HG03342 (cell line): ENCODE measurements around the gene CLIP2.
"Not testable (repeated sequence)": the region's sequence is repeated elsewhere in the genome, so short reads cannot be mapped to it uniquely, and the experiment has no call there.

Experiments
- ATAC-seq: cut with Tn5 transposase; IDR thresholded peaks from one replicate; pipeline ENCODE4 v1.9.1; 2021; ENCODE audit warnings: mild to moderate bottlenecking, moderate library complexity; ENCODE audit not compliant: unreplicated experiment

Gene CLIP2

GRCh38 chr7:74289018-74289658 is at the start of gene CLIP2:
CLIP2 (plus strand) TSS chr7:74289407; CDS start chr7:74317547, 28,140 bp downstream.
- ATAC-seq = no peak

- no peak for ATAC-seq
These were observed 48.7 kb upstream of the CLIP2 start for GRCh38 chr7:74240482-74240881.

GRCh38 chr7:74242122-74242443 is 47.1 kb upstream of the CLIP2 start:
- ATAC-seq = no peak

- ATAC-seq = no peak
These were observed 42.7 kb upstream of the CLIP2 start for GRCh38 chr7:74246497-74246896.

GRCh38 chr7:74248156-74248555 is 41.1 kb upstream of the CLIP2 start:
- ATAC-seq = no peak

- ATAC-seq = not testable (repeated sequence)
These were observed 40.1 kb upstream of the CLIP2 start for GRCh38 chr7:74249058-74249457.

GRCh38 chr7:74252893-74253292 is 36.3 kb upstream of the CLIP2 start:
- no peak for ATAC-seq

GRCh38 chr7:74253331-74253730 is 35.9 kb upstream of the CLIP2 start:
- ATAC-seq = no peak

GRCh38 chr7:74253835-74254128 is 35.4 kb upstream of the CLIP2 start:
- ATAC-seq = peak; percentile 2

- ATAC-seq = peak; percentile 92
These were observed 34.9 kb upstream of the CLIP2 start, which contains the start of gene RFC2 for GRCh38 chr7:74254129-74254857. RFC2 (minus strand) TSS chr7:74254399; CDS start chr7:74254383, 16 bp downstream.

- no peak for ATAC-seq
These were observed 34.3 kb upstream of the CLIP2 start for GRCh38 chr7:74254858-74255379.

GRCh38 chr7:74255461-74255860 is 33.7 kb upstream of the CLIP2 start:
- not testable (repeated sequence) for ATAC-seq

GRCh38 chr7:74256491-74257408 is 32.5 kb upstream of the CLIP2 start:
- no peak for ATAC-seq

GRCh38 chr7:74258639-74259038 is 30.6 kb upstream of the CLIP2 start:
- no peak for ATAC-seq

- no peak for ATAC-seq
These were observed 26.4 kb upstream of the CLIP2 start for GRCh38 chr7:74262639-74263398.

- no peak for ATAC-seq
These were observed 25.6 kb upstream of the CLIP2 start for GRCh38 chr7:74263399-74264120.

GRCh38 chr7:74266191-74266963 is 22.8 kb upstream of the CLIP2 start:
- no peak for ATAC-seq

- no peak for ATAC-seq
These were observed 21.2 kb upstream of the CLIP2 start for GRCh38 chr7:74267756-74268565.
